C4-2B (cell line): ENCODE data around the gene TRH.
"Not testable (repeated sequence)": the region's sequence is repeated elsewhere in the genome, so short reads cannot be mapped to it uniquely, and the experiment has no call there.

Source experiments
- H3K27ac ChIP-seq: fragments of 450-650 bp; 2 replicates; pipeline ENCODE4 v1.5.1; 2017
- ZFX ChIP-seq: fragments of 450-650 bp; IDR thresholded peaks from 2 replicates; pipeline ENCODE4 v1.6.1; 2017
- TF ChIP-seq, protein P1 (sequence below): fragments of 450-650 bp; conservative IDR thresholded peaks from 2 replicates; pipeline ENCODE4 v1.5.1; 2017; ENCODE audit warnings: mild to moderate bottlenecking

The TRH gene

DNA sequence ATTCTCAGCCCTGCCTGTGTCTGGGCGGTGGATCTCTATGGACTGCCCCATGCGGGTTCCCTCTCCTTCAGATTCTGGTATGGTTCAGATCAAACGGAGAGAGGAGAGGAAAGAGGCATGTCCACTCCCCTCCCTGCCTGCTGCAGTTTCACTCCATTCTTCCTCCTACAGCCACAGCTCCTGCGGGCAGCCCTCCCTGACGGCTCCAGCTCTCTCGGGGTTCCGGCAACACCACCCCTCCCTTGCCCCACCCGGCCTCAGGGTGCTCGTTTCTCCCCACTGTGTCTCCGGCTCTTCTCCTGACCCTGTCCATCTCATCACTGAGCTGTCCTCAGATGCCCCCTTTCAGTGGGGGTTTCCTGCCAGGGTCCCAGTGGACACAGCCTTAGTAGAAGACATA, 13.9 kb downstream of the TRH start:
- H3K27ac ChIP-seq = no peak overlapping the region
- no peak for TF ChIP-seq ZFX
- TF ChIP-seq, protein P1, sequence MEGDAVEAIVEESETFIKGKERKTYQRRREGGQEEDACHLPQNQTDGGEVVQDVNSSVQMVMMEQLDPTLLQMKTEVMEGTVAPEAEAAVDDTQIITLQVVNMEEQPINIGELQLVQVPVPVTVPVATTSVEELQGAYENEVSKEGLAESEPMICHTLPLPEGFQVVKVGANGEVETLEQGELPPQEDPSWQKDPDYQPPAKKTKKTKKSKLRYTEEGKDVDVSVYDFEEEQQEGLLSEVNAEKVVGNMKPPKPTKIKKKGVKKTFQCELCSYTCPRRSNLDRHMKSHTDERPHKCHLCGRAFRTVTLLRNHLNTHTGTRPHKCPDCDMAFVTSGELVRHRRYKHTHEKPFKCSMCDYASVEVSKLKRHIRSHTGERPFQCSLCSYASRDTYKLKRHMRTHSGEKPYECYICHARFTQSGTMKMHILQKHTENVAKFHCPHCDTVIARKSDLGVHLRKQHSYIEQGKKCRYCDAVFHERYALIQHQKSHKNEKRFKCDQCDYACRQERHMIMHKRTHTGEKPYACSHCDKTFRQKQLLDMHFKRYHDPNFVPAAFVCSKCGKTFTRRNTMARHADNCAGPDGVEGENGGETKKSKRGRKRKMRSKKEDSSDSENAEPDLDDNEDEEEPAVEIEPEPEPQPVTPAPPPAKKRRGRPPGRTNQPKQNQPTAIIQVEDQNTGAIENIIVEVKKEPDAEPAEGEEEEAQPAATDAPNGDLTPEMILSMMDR = no peak

DNA sequence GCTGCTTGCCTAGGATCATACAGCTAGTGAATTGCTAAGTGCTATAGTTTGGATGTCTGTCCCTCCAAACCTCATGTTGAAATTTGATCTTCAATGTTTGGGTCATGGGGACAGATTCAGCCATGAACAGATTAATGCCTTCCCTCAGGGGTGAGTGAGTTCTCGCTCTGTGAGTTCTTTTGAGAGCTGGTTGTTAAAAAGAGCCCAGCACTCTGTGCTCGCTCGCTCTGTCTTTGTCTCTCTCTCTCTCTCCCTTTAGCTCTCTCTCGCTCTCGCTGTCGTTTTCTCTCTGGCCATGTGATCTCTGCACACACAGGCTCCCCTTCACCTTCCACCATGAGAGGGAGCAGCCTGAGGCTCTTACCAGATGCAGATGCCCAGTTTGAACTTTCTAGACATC, 14.9 kb downstream of the TRH start:
- no peak for TF ChIP-seq ZFX
- TF ChIP-seq, protein P1 = no peak
- H3K27ac ChIP-seq = no peak overlapping the region

DNA sequence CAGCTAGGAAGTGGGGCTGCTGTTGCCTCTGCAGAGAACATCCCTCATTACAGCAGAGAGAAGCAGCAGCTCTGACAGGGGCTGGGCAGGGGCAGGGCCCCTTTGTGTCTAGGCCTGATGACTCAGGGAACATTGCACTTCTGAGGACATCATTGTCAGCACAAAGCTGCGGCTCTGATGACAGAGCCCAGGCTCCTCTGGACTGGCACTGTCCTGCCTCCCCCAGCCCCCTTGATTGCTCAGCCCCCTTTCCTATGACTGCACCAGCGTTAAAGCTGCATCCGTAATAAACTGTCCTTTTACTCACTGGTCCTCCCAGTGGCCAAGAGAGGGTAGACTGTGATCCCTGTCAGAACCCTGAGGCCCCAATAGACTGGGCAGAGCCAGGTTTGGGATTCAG, 18.3 kb downstream of the TRH start:
- no peak overlapping the region for H3K27ac ChIP-seq
- TF ChIP-seq, protein P1 = no peak; the same call in 1 of the 2 replicates
- no peak for TF ChIP-seq ZFX

DNA sequence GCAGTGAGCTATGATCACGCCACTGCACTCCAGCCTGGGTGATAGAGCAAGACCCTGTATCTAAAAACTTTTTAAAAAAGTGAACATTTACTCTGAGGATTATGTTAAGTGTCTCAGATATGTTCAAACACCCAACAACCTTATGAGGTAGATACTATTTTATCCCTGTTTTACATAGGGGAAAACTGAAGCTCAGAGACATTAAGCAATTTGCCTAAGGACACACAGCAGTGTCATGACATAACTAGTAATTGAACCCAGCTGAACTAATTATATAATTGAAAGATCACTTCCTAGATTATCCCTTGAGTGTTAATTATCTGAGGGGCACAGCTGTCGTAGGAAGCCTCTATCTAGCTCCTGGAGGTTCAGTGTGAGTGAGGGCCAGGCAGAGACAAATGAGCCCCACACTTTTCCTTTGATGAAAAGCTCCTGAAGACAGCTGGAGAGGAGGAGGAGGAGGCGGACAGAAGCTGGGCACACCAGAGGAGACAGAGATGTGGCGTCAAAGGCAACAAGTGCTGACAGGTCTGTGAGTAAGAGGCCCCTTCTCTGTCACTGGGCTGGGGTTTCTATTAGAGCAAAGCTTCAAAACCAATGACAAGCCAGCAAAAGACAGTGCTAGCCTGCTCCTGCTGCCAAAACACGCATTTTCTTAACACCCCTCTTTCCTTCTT, 20.5 kb downstream of the TRH start:
- no peak overlapping the region for H3K27ac ChIP-seq
- TF ChIP-seq, protein P1 = no peak
- no peak for TF ChIP-seq ZFX

DNA sequence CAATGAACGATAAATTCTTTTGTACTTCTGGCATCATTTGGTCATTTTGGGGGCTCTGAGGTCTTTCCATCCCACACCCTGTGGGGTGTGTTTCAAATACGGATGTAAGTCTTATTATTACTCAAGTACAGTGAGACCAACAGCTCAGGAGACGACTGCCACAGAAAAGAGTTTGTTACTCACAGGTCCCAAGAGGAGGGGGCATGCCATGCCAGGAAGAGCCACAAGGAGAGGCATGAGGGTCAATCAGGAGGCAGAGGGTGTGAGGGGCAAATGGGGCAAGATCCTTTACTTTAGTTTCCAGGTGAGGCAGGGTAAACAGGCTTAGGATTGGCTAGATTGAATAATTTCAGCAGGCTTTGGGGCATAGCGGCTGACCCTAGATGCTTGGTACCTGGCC, 21.6 kb downstream of the TRH start:
- no peak overlapping the region for H3K27ac ChIP-seq
- TF ChIP-seq ZFX = no peak
- TF ChIP-seq, protein P1 = no peak

DNA sequence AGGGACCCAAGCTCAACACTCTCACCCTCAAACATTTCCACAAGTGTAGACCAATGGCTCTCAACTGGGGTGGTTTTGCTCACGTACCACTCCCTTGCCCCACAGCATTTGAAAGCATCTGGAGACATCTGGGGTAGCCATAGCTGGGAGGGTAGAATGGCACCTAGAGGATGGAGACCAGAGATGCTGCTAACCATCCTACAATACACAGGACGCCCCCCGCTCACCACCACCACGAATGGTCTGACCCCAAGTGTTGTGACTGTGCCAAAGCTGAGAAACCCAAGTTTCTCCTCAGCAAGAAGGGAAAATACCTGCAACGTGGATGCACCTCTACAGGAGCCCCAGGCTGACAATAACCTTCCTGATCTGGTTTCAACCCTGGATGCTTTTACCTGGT, 24.7 kb downstream of the TRH start:
- H3K27ac ChIP-seq = not testable (repeated sequence)

DNA sequence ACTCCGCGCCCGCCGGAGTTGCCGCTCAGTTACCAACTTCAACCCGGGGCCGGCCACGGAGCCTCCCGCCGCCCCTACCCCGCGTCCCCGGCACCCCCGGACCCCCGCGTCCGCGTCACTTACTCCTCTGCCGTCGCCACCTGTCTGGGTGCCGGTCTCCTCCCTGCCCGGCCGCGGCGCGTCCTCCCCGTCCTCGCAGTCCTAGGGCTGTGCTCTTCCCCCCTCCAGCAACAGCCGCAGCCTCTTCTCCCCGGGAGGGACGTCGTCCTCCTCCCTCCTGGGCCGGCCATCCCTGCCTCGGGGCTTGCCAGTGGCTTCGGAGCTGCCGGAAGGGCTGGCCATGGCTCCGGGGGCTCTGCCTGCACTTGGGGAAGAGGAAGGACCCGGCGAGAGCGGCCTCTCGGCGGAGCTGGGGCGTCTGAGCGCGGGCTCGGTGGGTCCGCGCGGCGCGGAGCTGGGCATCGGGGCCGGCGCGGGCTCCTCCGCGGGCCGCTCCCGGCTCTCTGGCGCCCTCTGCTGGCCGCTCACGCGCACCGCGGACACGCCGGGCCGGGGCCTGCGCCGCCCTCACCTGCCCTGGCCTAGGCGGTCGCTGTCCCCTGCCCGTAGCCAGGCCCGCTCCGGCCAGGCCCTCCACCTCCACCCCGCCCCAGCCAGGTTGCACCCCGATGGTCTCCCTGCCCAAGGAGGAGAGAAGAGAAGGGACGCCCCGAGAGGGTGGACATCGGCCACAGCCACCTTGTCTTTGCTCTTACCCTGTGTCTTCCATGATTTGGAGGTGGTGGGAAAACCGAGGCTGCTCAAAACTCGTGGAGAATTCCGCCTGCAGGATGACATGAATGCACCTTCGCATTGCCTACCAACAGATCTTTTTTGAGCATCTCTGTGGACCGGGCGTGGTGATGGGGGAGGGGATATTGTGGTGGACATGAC, 28.4 kb downstream of the TRH start:
- H3K27ac ChIP-seq = not testable (repeated sequence)
- TF ChIP-seq, protein P1 = peak; percentile 97
